HepG2 (cell line): ENCODE measurements around the gene CDC14B. TPM values are rescaled to one million over a fixed set of nuclear protein-coding genes. Genes with fewer than 3 reads are reported as not detected.
A peak's percentile ranks its signal among the peaks of the same experiment; 100 is the strongest.

ENCODE experiments used
- ATAC-seq: fragments of 200-7000 bp; cut with Tn5 transposase; 3 replicates; pipeline ENCODE4 v1.9.1; 2020; ENCODE audit warnings: mild to moderate bottlenecking, moderate library complexity
- BruUV-seq: library from RNA; stranded (reverse); fragments of 400-500 nt; replicated peaks from 2 replicates; lab custom pipeline; 2021; lab: Mats Ljungman, UMichigan
- CTCF ChIA-PET: fragments of 300-600 bp; formaldehyde crosslinking; extraction: SDS; loops from one replicate; lab custom pipeline; 2021; ENCODE audit warnings: low total read pairs, inconsistent platforms, low intra/inter-chr PET ratio; lab: Yijun Ruan, JAX
- POLR2A ChIA-PET: fragments of 350-600 bp; sonication (Branson Sonifier 250); formaldehyde crosslinking; loops from one replicate; lab custom pipeline; 2020; ENCODE audit warnings: antibody characterized with exemption, inconsistent platforms; lab: Yijun Ruan, JAX
- DNase-seq: peaks from one replicate; pipeline ENCODE4 v3.0.0-alpha.2; 2015; ENCODE audit warnings: low spot score
- FAIRE-seq: peaks from 3 replicates; lab custom pipeline; 2011; peaks lifted over from hg19 to GRCh38; lab: Jason Lieb, UNC
- H2AFZ ChIP-seq: one replicate; pipeline ENCODE4 v1.6.1; 2011; ENCODE audit warnings: low read length, inconsistent platforms
- H3K27ac ChIP-seq: fragments of 300-600 bp; 3 replicates; pipeline ENCODE4 v1.8.0; 2011; ENCODE audit warnings: mixed run types, mild to moderate bottlenecking, mixed read lengths, low read length, inconsistent platforms; ENCODE audit not compliant: insufficient read depth; ENCODE audit errors: extremely low read length
- H3K27me3 ChIP-seq, 2 experiments: fragments of 200-600 bp in 1 of 2; 2 replicates in 1 of 2; 3 replicates in 1 of 2; pipeline versions ENCODE4 v1.6.0 to v1.8.0; 2011; ENCODE audit warnings: low read length in 2 of 2, mild to moderate bottlenecking in 2 of 2, moderate library complexity in 2 of 2, inconsistent platforms in 1 of 2; ENCODE audit not compliant: insufficient read depth in 2 of 2, control insufficient read depth in 1 of 2
- H3K36me3 ChIP-seq, 2 experiments: fragments of 200-600 bp in 1 of 2; replicated peaks in 1 of 2; 2 replicates in 1 of 2; 3 replicates in 1 of 2; pipeline versions ENCODE4 v1.5.1 to v1.8.0; 2011; ENCODE audit warnings: low read length in 2 of 2, inconsistent platforms in 1 of 2; ENCODE audit not compliant: insufficient read depth in 2 of 2, control insufficient read depth in 1 of 2
- H3K4me1 ChIP-seq: 2 replicates; pipeline ENCODE4 v1.5.1; 2012; ENCODE audit warnings: low read length, inconsistent platforms; ENCODE audit not compliant: insufficient read depth
- H3K4me2 ChIP-seq: 2 replicates; pipeline ENCODE4 v1.6.0; 2011; ENCODE audit warnings: low read depth, low read length, inconsistent platforms
- H3K4me3 ChIP-seq, 3 experiments: fragments of 200-600 bp in 1 of 3; sonication (generic), shearing (Covaris generic) in 1 of 3; replicated peaks in 1 of 3; 2 replicates each; pipeline ENCODE4 v1.5.1; 2011 to 2016; ENCODE audit warnings: low read length in 3 of 3, inconsistent platforms in 2 of 3, low read depth in 2 of 3, mild to moderate bottlenecking in 2 of 3, control low read depth in 1 of 3, mixed read lengths in 1 of 3; ENCODE audit not compliant: insufficient read depth in 1 of 3
- H3K79me2 ChIP-seq: one replicate; pipeline ENCODE4 v1.6.1; 2011; ENCODE audit warnings: low read length, inconsistent platforms; ENCODE audit not compliant: insufficient read depth
- H3K9ac ChIP-seq: 2 replicates; pipeline ENCODE4 v1.6.0; 2011; ENCODE audit warnings: mild to moderate bottlenecking, low read depth, low read length, inconsistent platforms; ENCODE audit not compliant: insufficient read depth
- H3K9me3 ChIP-seq: 2 replicates; pipeline ENCODE4 v1.5.1; 2012; ENCODE audit warnings: mild to moderate bottlenecking, low read length
- H4K20me1 ChIP-seq: 2 replicates; pipeline ENCODE4 v1.6.0; 2011; ENCODE audit warnings: inconsistent platforms, mild to moderate bottlenecking, low read length, moderate library complexity; ENCODE audit not compliant: insufficient read depth
- ARID2 ChIP-seq: sonication (generic); formaldehyde crosslinking; IDR thresholded peaks from 2 replicates; pipeline ENCODE4 v1.8.1; 2022; ENCODE audit warnings: mild to moderate bottlenecking, missing genetic modification reagents, borderline replicate concordance
- CCDC6 ChIP-seq: sonication (generic); formaldehyde crosslinking; IDR thresholded peaks from 2 replicates; pipeline ENCODE4 v1.8.1; 2022; ENCODE audit warnings: mild to moderate bottlenecking, missing genetic modification reagents, moderate library complexity
- CEBPB ChIP-seq: IDR thresholded peaks from 2 replicates; pipeline ENCODE4 v1.6.1; 2011; ENCODE audit warnings: low read depth, low read length, improper control_type of control experiment, borderline replicate concordance
- CENPT ChIP-seq: sonication (generic); formaldehyde crosslinking; IDR thresholded peaks from 2 replicates; pipeline ENCODE4 v1.8.0; 2022; ENCODE audit warnings: low read depth, mild to moderate bottlenecking, moderate library complexity, missing genetic modification reagents
- DNMT1 ChIP-seq: sonication (generic); formaldehyde crosslinking; IDR thresholded peaks from 2 replicates; pipeline ENCODE4 v1.5.1; 2020; ENCODE audit warnings: mild to moderate bottlenecking, missing genetic modification reagents
- FOXA1 ChIP-seq, 2 experiments: fragments of 450-650 bp in 1 of 2; sonication (generic) in 1 of 2; formaldehyde crosslinking in 1 of 2; IDR thresholded peaks; 2 replicates each; pipeline versions ENCODE4 v1.4.0 to v1.6.1; 2016 to 2020; ENCODE audit warnings: missing genetic modification reagents in 1 of 2
- FOXA3 ChIP-seq: IDR thresholded peaks from 2 replicates; pipeline ENCODE4 v1.6.1; 2016; ENCODE audit warnings: missing genetic modification reagents, missing compliant biosample characterization
- GLI4 ChIP-seq: sonication (generic); formaldehyde crosslinking; IDR thresholded peaks from 2 replicates; pipeline ENCODE4 v1.5.1; 2020; ENCODE audit warnings: missing genetic modification reagents, mild to moderate bottlenecking, moderate library complexity, borderline replicate concordance
- NFKB2 ChIP-seq: sonication (generic); formaldehyde crosslinking; IDR thresholded peaks from 2 replicates; pipeline ENCODE4 v1.4.0; 2020; ENCODE audit warnings: missing genetic modification reagents, borderline replicate concordance
- NONO ChIP-seq, 2 experiments: fragments of 450-650 bp in 1 of 2; sonication (generic) in 1 of 2; formaldehyde crosslinking in 1 of 2; IDR thresholded peaks in 1 of 2; conservative IDR thresholded peaks in 1 of 2; 2 replicates each; pipeline versions ENCODE4 v1.6.1 to v1.8.0; 2017 to 2022; ENCODE audit warnings: mild to moderate bottlenecking in 1 of 2, missing genetic modification reagents in 1 of 2, moderate library complexity in 1 of 2
- PITX1 ChIP-seq: sonication (generic); formaldehyde crosslinking; IDR thresholded peaks from 2 replicates; pipeline ENCODE4 v1.5.1; 2020; ENCODE audit warnings: mild to moderate bottlenecking, missing genetic modification reagents
- SAP130 ChIP-seq: IDR thresholded peaks from 2 replicates; pipeline ENCODE4 v1.6.1; 2016; ENCODE audit warnings: low read depth
- SMYD3 ChIP-seq: sonication (generic); formaldehyde crosslinking; IDR thresholded peaks from 2 replicates; pipeline ENCODE4 v1.8.1; 2023; ENCODE audit warnings: mild to moderate bottlenecking, missing genetic modification reagents
- SRY ChIP-seq: sonication (generic); formaldehyde crosslinking; IDR thresholded peaks from 2 replicates; pipeline ENCODE4 v1.8.0; 2022; ENCODE audit warnings: mild to moderate bottlenecking, missing genetic modification reagents
- SSRP1 ChIP-seq: IDR thresholded peaks from 2 replicates; pipeline ENCODE4 v1.6.1; 2016; ENCODE audit warnings: control low read depth
- TIGD3 ChIP-seq: sonication (generic); formaldehyde crosslinking; IDR thresholded peaks from 2 replicates; pipeline ENCODE4 v1.5.1; 2020; ENCODE audit warnings: mild to moderate bottlenecking, missing genetic modification reagents, borderline replicate concordance
- ZBTB21 ChIP-seq: sonication (generic); formaldehyde crosslinking; IDR thresholded peaks from 2 replicates; pipeline ENCODE4 v1.4.0; 2020; ENCODE audit warnings: missing genetic modification reagents
- ZBTB42 ChIP-seq: sonication (generic); formaldehyde crosslinking; IDR thresholded peaks from 2 replicates; pipeline ENCODE4 v1.5.0; 2020; ENCODE audit warnings: mild to moderate bottlenecking, missing genetic modification reagents
- ZFP82 ChIP-seq: sonication (generic); formaldehyde crosslinking; IDR thresholded peaks from 2 replicates; pipeline ENCODE4 v1.5.1; 2020; ENCODE audit warnings: mild to moderate bottlenecking, missing genetic modification reagents, borderline replicate concordance
- ZNF333 ChIP-seq: sonication (generic); formaldehyde crosslinking; IDR thresholded peaks from 2 replicates; pipeline ENCODE4 v1.4.0; 2020; ENCODE audit warnings: mild to moderate bottlenecking, missing genetic modification reagents, borderline replicate concordance
- ZNF550 ChIP-seq: sonication (generic); formaldehyde crosslinking; IDR thresholded peaks from 2 replicates; pipeline ENCODE4 v1.4.0; 2020; ENCODE audit warnings: mild to moderate bottlenecking, missing genetic modification reagents, borderline replicate concordance
- ZNF780A ChIP-seq: sonication (generic); formaldehyde crosslinking; IDR thresholded peaks from 2 replicates; pipeline ENCODE4 v1.8.0; 2022; ENCODE audit warnings: mild to moderate bottlenecking, missing genetic modification reagents, moderate library complexity
- ZSCAN31 ChIP-seq: sonication (generic); formaldehyde crosslinking; IDR thresholded peaks from 2 replicates; pipeline ENCODE4 v1.5.0; 2020; ENCODE audit warnings: low read depth, mild to moderate bottlenecking, missing genetic modification reagents
- WGBS: methylation state at CpG from one replicate; pipeline ENCODE4 v1.1.6; 2017; ENCODE audit warnings: low lambda C conversion rate; 5-methylcytosine and 5-hydroxymethylcytosine counted together
- in situ Hi-C: cut with HindIII; loops from 2 replicates; pipeline ENCODE4 v1.10.0; 2017; ENCODE audit warnings: low pct_unique_long_range_greater_than_20kb; ENCODE audit not compliant: extremely low pct_ligation_motif_present
- intact Hi-C: fragments of 100-400 bp; cut with micrococcal nuclease; formaldehyde crosslinking; loops from one replicate; pipeline ENCODE4 v1.10.0; 2022; ENCODE audit not compliant: unreplicated experiment
- polyA plus RNA-seq, 8 experiments: library from polyadenylated mRNA; depleted of rRNA in 3 of 8; stranded (reverse) in 7 of 8; unstranded in 1 of 8; fragments of >200 nt; fragmentation: Illumina TruSeq in 4 of 8; extraction: Trizol in 4 of 8; gene quantifications; 2 replicates each; pipeline versions ENCODE4 v1.2.1 to v1.2.3, GENCODE V29; 2011 to 2016; ENCODE audit warnings: low read depth in 4 of 8, missing spikeins in 1 of 8, mixed read lengths in 1 of 8; ENCODE audit not compliant: insufficient read depth in 1 of 8
- total RNA-seq, 5 experiments: library from RNA; depleted of rRNA; stranded (reverse); fragments of >200 nt; fragmentation: Illumina TruSeq; extraction: Trizol; gene quantifications; 2 replicates each; pipeline ENCODE4 v1.2.3, GENCODE V29; 2016; ENCODE audit warnings: low read depth in 1 of 5

CDC14B gene
- total and polyA plus RNA-seq, 2 of the 13 experiments (the other 11 are each of a cell fraction or from before 2014, with no cell fraction given) = 25.8 to 33.3 TPM

- H3K79me2 ChIP-seq = peaks cover 52% of the 10 kb centered on the region
- H3K36me3 ChIP-seq = no peaks in the 10 kb centered on the region
- peak; percentile 42 for DNase-seq
- in situ Hi-C loops (no loop called here), intact Hi-C loops (loop anchor here (2.0 to 5.0 kb wide), 3 partner anchors 34 to 166 kb away; partner anchors contain the start of gene HABP4)
- CTCF ChIA-PET = no interaction called here
- H3K27me3 ChIP-seq = no peaks in the 10 kb centered on the region; a peak in 1 of 5 replicates
- H3K9ac ChIP-seq = peak overlapping the region; percentile 83
- peak overlapping the region; percentile 85 to 89 (median 87) for H3K4me3 ChIP-seq
- H3K27ac ChIP-seq = peak overlapping the region; percentile 65
- H2AFZ ChIP-seq = no peak overlapping the region
- H3K4me2 ChIP-seq = peak overlapping the region; percentile 82
- peak; percentile 21 for ATAC-seq
- peaks cover 46% of the 10 kb centered on the region for H3K4me1 ChIP-seq
- peak; percentile 34 for FAIRE-seq
- BruUV-seq = no TSS peak
- no peaks in the 10 kb centered on the region for H3K9me3 ChIP-seq
- peaks cover 26% of the 10 kb centered on the region for H4K20me1 ChIP-seq
- WGBS = under 1% methylated on average over 15 of the region's 69 CpGs
- POLR2A ChIA-PET = interaction anchor here (0.7 to 3.9 kb wide), 6 partner anchors 37 to 464 kb away, joined by 3 to 21 read pairs (median 4); partner anchors contain the start of gene PRXL2C
- TF ChIP-seq SSRP1 (CRISPR knock-in tag) (0 out of 2 replicates have a peak, but pooled peaks have one; percentile 61), ARID2 (CRISPR knock-in tag) (0 out of 2 replicates have a peak, but pooled peaks have one; percentile 44), SAP130 (CRISPR knock-in tag) (peak; percentile 54; the same call in 1 of the 2 replicates), ZNF780A (CRISPR knock-in tag) (no peak), GLI4 (CRISPR knock-in tag) (0 out of 2 replicates have a peak, but pooled peaks have one; percentile 40), ZNF550 (no peak), PITX1 (CRISPR knock-in tag) (0 out of 2 replicates have a peak, but pooled peaks have one; percentile 7), SRY (CRISPR knock-in tag) (no peak; the same call in 1 of the 2 replicates), CCDC6 (CRISPR knock-in tag) (no peak), ZBTB42 (CRISPR knock-in tag) (no peak), FOXA1 (IDR thresholded peaks at IDR 0.05) (no peak), FOXA1 (CRISPR knock-in tag; IDR thresholded peaks at IDR 0.05) (peak; percentile 90), FOXA3 (CRISPR knock-in tag) (peak; percentile 87), CENPT (CRISPR knock-in tag) (no peak), ZBTB21 (CRISPR knock-in tag) (0 out of 2 replicates have a peak, but pooled peaks have one; percentile 46), NFKB2 (0 out of 2 replicates have a peak, but pooled peaks have one; percentile 48), CEBPB (peak; percentile 70; the same call in 1 of the 2 replicates), TIGD3 (CRISPR knock-in tag) (no peak), NONO (IDR thresholded peaks at IDR 0.05) (no peak), NONO (CRISPR knock-in tag; conservative IDR thresholded peaks at IDR 0.05) (peak; percentile 43; the same call in 1 of the 2 replicates), ZFP82 (CRISPR knock-in tag) (no peak), ZNF333 (no peak), DNMT1 (peak; percentile 43; the same call in 1 of the 2 replicates), ZSCAN31 (CRISPR knock-in tag) (peak; percentile 80), SMYD3 (CRISPR knock-in tag) (no peak)
Observed at GRCh38 chr9:96618209-96619123, 1.2 kb downstream of the CDC14B start.
